CD4-positive, alpha-beta T cell treated with Interleukin-17A for 1 hour (primary cell): Measurements from ENCODE around the gene KCP.

Source experiments
- DNase-seq: peaks from one replicate; pipeline ENCODE4 v3.0.0-alpha.2; 2020

Gene KCP

GRCh38 chr7:128869944-128870285, 40.6 kb downstream of the KCP start:
- peak; percentile 9 for DNase-seq

GRCh38 chr7:128869138-128869943, 41.2 kb downstream of the KCP start:
- DNase-seq: peak; percentile 38

GRCh38 chr7:128868624-128869137, 41.8 kb downstream of the KCP start:
- no peak for DNase-seq

GRCh38 chr7:128867842-128868623, 42.5 kb downstream of the KCP start:
- DNase-seq: no peak

GRCh38 chr7:128867241-128867640, 43.3 kb downstream of the KCP start:
- no peak for DNase-seq

GRCh38 chr7:128865996-128866877, 44.3 kb downstream of the KCP start:
- no peak for DNase-seq

GRCh38 chr7:128865303-128865702, 45.2 kb downstream of the KCP start:
- DNase-seq: no peak

- DNase-seq: peak; percentile 61
These were observed 47.0 kb downstream of the KCP start for GRCh38 chr7:128863433-128863989.

GRCh38 chr7:128862571-128863432, 47.7 kb downstream of the KCP start, which contains the start of gene ATP6V1F:
ATP6V1F (plus strand) TSS chr7:128862856; CDS start chr7:128862905, 49 bp downstream.
- peak; percentile 99 for DNase-seq

- no peak for DNase-seq
These were observed 48.4 kb downstream of the KCP start for GRCh38 chr7:128861957-128862570.

- DNase-seq: no peak
These were observed 50.1 kb downstream of the KCP start for GRCh38 chr7:128860158-128861073.

- no peak for DNase-seq
These were observed 51.0 kb downstream of the KCP start for GRCh38 chr7:128859232-128860157.

- DNase-seq: no peak
These were observed 51.9 kb downstream of the KCP start for GRCh38 chr7:128858380-128859231.

GRCh38 chr7:128856001-128856718, 54.3 kb downstream of the KCP start:
- DNase-seq: no peak

GRCh38 chr7:128855559-128855958, 55.0 kb downstream of the KCP start:
- DNase-seq: no peak

GRCh38 chr7:128854396-128854795, 56.1 kb downstream of the KCP start:
- DNase-seq: no peak

GRCh38 chr7:128853799-128854198, 56.7 kb downstream of the KCP start:
- DNase-seq: no peak
